Activated effector memory CD4-positive, alpha-beta T cell treated with Interleukin-2 at 50 U/mL for 16 hours (primary cell): Measurements from ENCODE around the gene MEF2C.

Experiments used
- DNase-seq: peaks from one replicate; pipeline ENCODE4 v3.0.0-alpha.2; 2020

The MEF2C gene

GRCh38 chr5:88792144-88792840, 90.7 kb downstream of the MEF2C start:
- DNase-seq, result no peak

GRCh38 chr5:88787856-88788255, 95.1 kb downstream of the MEF2C start:
- DNase-seq, result no peak

GRCh38 chr5:88786789-88787188, 96.2 kb downstream of the MEF2C start:
- no peak for DNase-seq

GRCh38 chr5:88785746-88786565, 97.0 kb downstream of the MEF2C start:
- DNase-seq, result no peak

- no peak for DNase-seq
Observed at GRCh38 chr5:88782571-88782970, 100.4 kb downstream of the MEF2C start.

- no peak for DNase-seq
Observed at GRCh38 chr5:88780736-88781135, 102.2 kb downstream of the MEF2C start.

GRCh38 chr5:88778736-88779135, 104.2 kb downstream of the MEF2C start:
- DNase-seq, result no peak

- DNase-seq, result no peak
Observed at GRCh38 chr5:88776692-88777091, 106.3 kb downstream of the MEF2C start.

- no peak for DNase-seq
Observed at GRCh38 chr5:88772831-88773230, 110.2 kb downstream of the MEF2C start.

- no peak for DNase-seq
Observed at GRCh38 chr5:88772047-88772446, 110.9 kb downstream of the MEF2C start.

GRCh38 chr5:88770276-88771257, 112.4 kb downstream of the MEF2C start:
- DNase-seq, result no peak

GRCh38 chr5:88769165-88769564, 113.8 kb downstream of the MEF2C start:
- DNase-seq, result no peak

GRCh38 chr5:88768411-88768810, 114.6 kb downstream of the MEF2C start:
- no peak for DNase-seq

GRCh38 chr5:88765798-88766197, 117.2 kb downstream of the MEF2C start:
- no peak for DNase-seq

- DNase-seq, result no peak
Observed at GRCh38 chr5:88765171-88765570, 117.8 kb downstream of the MEF2C start.

GRCh38 chr5:88761939-88762338, 121.0 kb downstream of the MEF2C start:
- no peak for DNase-seq

- DNase-seq, result no peak
Observed at GRCh38 chr5:88761269-88761850, 121.6 kb downstream of the MEF2C start.

GRCh38 chr5:88760527-88760926, 122.5 kb downstream of the MEF2C start:
- no peak for DNase-seq

GRCh38 chr5:88758591-88758990, 124.4 kb downstream of the MEF2C start:
- no peak for DNase-seq

GRCh38 chr5:88758184-88758583, 124.8 kb downstream of the MEF2C start:
- DNase-seq, result no peak

- no peak for DNase-seq
Observed at GRCh38 chr5:88756953-88757352, 126.0 kb downstream of the MEF2C start.

- DNase-seq, result no peak
Observed at GRCh38 chr5:88748666-88749065, 134.3 kb downstream of the MEF2C start.

- no peak for DNase-seq
Observed at GRCh38 chr5:88746438-88746882, 136.5 kb downstream of the MEF2C start.
